ENCODE data around the gene CEP112.

The CEP112 gene

DNA sequence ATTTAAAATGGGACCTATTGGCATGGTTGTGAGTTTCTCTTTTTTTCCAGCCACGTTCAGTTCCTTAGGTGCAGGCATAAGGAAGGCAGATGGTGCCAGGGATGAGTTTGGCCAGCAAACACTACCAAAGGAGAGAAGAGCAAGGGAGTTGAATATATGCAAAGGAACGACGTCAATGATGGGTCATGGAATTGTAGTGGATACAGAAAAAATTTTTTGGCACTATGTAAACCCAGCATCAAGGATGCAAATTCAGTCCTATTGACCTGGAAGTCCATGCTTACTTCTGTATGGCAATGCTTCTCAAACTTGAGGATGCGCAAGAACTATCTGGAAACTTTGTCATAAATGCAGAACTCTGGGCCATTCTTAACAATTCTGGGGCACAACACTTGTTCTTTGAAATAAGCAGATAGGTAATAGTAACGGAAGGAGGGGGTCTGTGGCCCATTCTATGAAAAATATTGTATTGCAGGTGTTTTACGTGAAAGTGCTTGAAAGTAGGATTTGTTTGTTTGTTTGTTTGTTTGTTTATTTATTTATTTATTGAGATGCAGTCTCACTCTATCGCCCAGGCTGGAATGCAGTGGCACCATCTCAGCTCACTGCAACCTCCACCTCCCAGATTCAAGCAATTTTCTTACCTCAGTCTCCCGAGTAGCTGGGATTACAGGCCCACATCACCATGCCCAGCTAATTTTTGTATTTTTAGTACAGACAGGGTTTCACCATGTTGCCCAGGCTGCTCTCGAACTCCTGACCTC, 19.3 kb upstream of the CEP112 start:
- no peak for DNase-seq (ENCODE audit: low spot score)

DNA sequence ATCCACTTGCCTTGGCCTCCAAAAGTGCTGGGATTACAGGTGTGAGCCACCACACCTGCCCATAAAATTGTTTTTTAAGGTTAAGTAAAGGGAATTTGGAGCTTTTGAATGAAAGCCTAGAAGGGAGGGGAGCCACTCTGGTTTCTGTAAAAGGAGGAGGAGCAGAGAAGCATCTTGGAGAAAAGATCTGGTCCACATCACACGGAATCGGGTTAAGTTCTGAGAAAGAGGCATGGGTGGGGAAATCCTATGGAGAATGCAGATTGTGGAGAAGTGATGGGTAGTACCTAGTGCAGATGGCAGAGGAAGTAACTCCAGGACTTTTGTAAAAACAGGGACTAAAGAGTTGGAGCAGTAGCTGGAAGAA, 18.3 kb upstream of the CEP112 start:
- DNase-seq (ENCODE audit: low spot score) = no peak

DNA sequence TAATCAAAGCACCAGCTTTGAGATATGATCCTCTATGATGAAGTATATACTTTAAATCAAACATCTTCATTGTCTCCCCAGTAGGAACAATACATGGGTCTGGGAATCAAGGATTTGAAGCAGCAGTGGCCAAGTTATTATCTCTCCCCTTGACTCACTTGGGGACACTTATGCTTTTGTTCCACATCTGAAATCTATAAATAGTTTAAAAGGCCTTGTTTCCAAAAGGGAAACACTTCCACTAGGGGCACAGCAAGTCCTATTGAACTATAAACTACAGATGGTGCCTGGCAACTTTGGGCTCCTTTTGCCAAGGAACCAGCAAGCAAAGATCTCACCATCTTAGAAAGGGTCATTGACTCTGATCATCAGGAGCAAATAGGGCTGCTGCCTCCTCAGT, 16.0 kb upstream of the CEP112 start:
- no peak for DNase-seq (ENCODE audit: low spot score)

DNA sequence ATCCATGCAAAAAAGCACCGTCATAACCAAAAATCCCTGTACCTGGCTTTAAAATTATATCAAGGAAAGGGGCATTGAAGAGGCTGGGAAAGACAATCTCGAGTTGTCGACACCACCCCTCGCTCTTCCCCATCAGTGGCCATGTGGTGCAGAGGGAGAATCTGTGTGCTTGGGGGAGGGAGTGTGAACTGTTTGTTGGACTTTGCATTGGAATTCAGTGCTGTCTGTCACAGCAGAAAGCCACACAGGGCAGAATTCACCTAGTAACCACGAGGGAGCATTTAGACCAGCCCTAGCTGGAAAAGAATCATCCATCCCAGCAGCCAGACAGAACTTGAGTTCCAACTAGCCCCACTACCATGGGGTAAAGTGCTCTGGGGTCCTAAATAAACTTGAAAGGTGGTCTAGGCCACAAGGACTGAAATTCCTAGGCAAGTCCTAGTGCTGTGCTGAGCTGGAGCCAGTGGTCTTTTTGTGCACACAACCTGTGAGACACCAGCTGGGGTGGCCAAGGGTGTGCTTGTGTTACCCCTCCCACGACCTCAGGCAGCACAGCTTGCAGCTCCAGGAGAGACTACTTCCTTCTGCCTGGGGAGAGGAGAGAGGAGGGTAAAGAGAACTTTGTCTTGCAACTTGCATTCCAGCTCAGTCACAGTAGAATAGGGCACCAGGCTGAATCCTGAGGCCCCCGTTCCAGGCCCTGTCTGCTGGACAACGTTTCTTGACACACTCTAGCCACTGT, 11.5 kb upstream of the CEP112 start:
- no peak for DNase-seq (ENCODE audit: low spot score)

DNA sequence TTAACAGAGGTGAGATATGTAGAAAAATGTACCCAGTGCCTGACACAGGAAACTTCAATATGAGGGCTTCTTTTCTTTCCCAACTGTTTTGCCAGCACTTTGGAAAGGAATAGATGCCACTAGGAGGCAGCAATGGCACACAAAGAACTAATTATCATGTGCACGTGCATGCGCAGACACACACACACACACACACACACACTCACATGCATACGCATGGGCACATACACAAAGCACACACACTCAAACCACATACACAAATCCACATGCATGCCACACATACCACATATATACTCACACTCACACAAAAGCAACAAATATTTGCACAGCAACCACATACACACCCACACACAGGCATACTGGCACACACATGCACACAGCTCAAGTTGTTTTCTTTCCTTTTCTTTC, 8.8 kb upstream of the CEP112 start:
- DNase-seq (ENCODE audit: low spot score) = peak; percentile 68

DNA sequence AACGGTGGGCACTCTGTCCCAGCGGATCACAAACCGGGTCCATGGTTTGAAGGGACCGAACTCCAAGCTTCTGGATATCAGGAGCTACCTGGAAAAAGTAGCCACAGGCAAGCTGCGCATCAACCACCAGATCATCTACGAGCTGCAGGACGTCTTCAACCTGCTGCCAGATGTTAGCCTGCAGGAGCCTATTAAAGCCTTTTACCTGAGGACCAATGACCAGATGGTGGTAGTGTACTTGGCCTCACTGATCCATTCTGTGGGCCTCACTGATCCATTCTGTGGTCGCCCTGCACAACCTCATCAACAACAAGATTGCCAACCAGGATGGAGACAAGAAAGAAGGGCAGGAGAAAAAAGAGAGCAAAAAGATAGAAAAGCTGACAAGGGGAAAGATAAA, 6.3 kb upstream of the CEP112 start:
- no peak for DNase-seq (ENCODE audit: low spot score)

DNA sequence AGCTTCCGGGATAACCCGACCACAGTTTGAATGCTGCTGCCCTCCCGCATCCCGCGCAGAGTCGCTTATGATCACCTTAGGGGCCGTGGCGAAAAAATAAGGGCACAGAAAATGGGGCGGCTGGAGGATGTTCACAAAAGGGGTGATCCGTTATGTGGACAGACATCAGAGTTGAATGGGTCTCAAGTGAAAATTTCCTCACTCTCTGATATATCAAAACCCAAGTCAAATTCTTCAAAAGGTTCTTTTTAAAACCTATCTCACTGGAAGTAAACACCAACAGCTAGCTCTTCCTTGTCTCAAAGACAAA, 400 bp upstream of the CEP112 start:
- no peak for DNase-seq (ENCODE audit: low spot score)

DNA sequence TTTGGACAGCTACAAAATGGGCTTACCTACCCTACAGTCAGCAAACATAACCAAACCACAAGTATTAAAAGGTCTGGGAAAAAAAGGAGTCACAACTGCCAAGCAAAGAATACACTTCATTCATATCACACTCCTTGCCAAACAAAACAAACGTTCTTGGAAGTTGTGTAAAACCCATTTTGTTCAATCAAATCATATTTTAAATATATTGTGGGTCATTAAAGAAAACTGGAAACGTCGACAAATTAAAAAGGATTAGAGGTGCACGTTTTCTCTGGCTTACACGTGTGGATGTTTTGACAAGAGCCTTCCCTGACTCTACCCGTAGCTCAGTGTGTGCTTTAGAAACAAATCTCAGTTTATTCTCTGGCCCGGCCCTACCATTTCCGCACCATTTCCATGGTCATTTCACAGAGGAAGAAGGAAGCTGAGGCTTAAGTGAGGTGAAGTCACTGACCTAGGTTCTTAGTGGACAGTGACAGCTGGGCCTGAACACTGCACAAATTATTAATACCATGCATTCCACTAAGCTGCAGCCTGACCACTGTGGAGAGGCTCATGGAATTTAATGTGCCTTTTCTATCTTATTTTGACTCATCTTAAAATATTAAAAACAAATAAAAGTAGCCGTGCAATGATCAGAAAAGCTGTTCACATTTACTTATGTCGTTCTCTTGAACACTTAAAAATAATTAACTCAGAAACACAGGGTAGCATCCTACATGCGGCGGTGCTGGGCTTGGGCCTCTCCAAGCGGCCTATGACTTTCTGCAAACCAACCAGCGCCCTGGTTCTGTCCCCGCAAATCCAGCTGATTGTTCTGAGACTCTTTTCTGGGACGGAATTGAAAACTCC, 968 bp downstream of the CEP112 start:
- DNase-seq (ENCODE audit: low spot score) = peak; percentile 27

DNA sequence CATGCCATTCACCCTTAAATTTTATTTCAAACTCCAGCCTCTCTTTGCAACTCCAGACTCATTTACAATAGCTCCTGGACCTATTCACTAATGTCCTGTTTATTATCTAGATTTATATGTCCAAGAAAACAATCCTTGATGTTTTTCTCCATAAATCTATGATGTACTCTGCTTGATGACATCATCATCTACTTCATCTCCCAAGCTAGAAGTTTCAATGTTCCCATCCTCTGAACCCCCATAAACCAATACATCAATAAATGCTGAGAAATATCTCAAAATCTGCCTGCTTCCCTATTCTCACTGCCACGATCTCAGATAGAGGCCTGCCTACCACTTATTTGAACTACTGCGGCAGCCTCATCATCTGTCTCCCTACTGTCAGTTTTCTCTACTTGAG, 4.2 kb downstream of the CEP112 start:
- no peak for DNase-seq (ENCODE audit: low spot score)

DNA sequence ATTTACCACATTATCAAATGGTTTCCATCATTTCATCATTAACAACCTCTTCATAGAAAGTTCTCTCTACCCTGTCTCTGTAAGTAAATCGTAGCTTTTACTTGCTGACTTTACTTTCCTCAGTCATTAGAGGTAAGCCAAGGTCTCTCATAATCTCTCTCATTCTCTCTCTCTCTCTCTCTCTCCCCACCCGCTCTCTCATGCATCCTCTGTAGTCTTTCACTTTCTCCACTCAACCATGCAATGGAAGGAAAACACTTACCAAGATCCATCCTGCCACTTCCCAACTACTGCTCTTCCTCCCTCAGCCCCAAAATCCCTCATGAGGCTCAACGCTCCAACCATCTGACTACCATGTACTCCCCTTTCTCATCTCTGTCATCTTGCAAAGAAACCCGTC, 6.1 kb downstream of the CEP112 start:
- no peak for DNase-seq (ENCODE audit: low spot score)

DNA sequence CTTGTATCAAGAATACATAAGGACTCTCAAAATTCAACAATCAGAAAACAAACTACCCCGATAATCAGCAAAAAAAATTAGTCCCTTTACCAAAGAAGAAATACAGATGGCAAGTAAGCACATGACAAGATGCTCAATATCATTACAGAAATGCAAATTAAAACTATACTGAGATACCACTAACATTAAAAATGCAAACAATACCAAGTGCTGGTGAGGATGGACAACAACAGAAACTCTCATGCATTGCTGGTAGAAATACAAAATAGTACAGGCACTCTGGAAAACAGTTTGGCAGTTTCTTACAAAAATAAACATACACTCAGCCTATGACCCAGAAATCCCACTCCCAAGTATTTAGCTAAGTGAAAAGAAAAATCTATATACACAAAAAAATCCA, 7.5 kb downstream of the CEP112 start:
- no peak for DNase-seq (ENCODE audit: low spot score)

DNA sequence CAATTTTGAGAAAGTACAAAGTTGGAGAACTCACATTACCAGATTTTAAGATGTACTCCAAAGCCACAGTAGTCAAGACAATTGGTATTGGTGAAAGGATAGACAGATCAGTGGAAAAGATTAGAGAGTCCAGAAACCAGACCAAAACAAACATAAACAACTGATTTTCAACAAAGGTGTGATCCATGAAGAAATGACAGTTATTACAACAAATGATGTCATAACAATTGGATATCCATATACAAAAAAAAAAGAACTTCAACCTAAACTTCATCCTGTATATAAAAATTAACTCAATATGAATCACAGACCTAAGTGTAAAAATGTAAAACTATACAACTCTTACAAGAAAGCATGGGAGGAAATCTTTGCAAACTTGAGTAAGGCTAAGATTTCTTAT, 8.4 kb downstream of the CEP112 start:
- DNase-seq (ENCODE audit: low spot score) = no peak

DNA sequence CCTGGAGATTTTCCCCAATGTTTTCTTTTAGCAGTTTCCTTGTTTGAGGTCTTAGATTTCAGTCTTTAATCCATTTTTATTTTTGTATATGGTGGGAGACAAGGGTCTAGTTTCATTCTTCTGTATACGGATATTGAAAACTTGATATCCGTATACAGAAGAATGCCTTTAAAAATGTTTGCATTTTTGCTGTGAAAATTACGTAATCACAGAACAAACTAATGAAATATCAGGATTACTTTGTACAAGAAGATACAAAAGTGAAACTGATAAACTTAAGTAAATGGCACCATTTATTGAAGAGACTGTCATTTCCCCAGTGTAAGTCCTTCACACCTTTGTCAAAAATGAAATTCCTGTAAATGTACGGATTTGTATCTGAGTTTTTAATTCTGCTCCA, 13.3 kb downstream of the CEP112 start:
- no peak for DNase-seq (ENCODE audit: low spot score)

DNA sequence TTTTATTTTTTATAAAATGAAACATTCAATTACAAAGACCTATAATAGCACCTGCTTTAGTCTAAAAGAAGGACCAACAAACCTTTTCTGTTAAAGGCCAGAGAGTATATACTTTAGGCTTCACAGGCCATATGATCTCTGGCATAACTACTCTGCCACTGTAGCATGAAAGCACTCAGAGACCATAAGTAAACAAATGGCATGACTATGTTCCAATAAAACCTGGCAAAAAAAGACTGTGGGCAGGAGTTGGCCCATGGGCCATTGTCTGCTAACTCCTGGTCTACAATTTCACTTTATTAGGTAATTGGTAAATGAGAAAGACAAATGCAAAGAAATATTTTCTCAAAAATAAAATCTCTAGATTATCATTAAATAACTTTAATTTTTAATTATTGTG, 14.9 kb downstream of the CEP112 start:
- DNase-seq (ENCODE audit: low spot score) = no peak

DNA sequence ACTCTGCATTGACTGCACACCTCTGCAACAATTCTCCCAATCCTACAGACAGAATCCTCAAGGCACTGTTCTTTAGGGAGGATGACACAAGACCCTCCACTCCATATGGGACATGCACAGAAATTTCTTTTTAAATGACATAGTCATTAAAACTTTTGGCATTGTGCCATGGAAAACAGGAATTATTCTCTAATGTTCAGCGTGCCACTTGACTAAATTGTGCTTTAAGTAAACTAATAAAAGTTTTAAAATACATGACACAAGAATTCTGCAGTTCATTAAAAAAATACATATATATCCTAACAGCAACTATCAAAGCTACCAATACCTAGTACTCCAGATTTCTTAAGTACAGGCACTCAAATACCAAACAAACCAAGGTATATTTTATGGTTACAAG, 16.0 kb downstream of the CEP112 start:
- DNase-seq (ENCODE audit: low spot score) = no peak

DNA sequence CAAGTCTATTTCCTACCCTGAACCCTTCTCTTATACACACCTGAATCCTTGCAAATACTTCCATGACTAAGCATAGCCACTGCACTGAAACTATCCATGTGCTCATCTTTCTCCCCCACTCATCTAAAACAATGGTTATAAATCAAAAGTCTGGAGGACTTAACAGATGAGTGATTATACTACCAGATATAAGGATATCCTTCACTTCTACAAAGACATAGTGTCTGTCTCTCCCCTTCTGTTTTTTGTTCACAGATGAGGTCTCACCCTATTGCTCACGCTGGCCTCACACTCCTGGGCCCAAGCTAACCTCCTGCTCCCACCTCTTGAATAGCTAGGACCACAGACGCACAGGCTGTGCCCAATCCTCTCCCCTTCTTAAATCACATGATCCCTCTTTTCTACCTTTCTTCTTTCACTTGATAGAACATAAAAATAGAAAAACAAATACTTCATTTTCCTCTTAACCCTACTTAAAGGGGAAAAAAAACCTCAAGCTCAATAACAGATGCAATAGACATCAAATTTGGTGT, 19.2 kb downstream of the CEP112 start:
- DNase-seq (ENCODE audit: low spot score) = no peak

DNA sequence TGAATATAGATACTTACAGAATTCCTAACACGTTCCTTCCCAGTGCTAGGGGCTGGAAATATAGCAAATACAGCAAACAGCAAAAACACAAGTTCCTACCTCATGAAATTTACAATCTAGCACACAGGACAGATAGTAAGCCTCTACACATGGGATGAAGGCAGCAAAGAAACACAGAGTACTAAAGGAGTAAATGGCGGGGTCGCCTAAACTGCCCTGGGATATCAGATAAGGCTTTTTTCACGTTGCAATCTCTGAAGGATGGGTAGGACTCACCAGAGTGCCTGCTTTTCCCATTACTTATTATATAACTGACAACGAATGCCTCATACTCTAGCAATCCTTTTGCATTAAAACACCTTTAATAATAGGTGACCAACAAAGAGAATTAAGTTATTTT, 19.8 kb downstream of the CEP112 start:
- no peak for DNase-seq (ENCODE audit: low spot score)

DNA sequence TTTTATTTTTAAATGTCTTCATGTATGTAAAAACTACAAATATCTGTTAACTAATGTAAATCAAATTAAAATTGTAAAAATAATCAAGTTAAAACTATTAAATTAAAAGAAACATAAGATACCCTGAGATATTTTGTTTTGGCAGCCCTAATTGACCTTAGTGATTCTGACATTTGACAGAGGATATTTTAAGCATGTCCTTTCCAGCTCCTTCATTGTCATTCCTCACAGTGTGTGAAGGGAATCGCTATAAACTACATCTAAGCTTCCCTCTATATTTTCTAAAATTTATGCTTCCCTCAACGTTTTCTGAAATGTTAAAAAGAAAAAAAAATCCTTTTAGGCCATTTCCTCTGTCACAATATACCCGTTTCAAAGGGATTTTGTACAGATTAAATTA, 20.2 kb downstream of the CEP112 start:
- no peak for DNase-seq (ENCODE audit: low spot score)

DNA sequence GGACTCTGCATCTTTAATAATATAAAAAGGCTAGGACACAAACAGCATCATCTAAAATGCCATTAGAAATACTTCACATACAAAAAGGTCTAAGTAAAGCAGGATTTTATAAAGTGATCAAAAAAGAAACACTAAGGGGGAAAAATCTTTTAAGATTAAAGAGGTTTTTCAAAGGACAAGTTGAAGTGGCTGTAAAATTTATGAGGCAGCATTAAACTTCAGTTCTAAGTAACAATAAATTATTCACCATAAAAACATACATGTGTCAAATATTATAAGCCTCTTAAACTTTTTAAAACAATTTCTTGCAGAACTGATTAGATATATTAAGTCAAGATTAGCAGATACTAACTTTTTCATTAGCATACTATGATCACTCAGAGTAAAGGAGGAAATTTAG, 20.8 kb downstream of the CEP112 start:
- DNase-seq (ENCODE audit: low spot score) = no peak

DNA sequence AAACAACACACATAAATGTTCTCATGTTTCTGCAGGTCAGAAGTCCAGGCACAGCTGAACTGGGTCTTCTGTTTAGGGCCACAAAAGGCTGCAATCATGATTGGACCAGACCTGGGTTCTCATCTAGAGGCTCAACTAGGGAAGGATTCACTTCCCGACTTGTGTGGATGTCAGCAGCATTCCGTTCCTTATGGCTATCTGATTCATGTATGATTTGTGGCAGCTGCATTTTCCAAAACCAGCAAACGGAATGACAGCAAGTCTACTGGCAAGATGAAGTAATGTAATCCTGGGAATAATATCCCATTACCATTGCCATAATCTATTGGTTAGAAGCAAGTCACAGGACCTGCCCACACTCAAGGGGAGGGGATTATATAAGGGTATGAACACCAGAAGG, 22.1 kb downstream of the CEP112 start:
- no peak for DNase-seq (ENCODE audit: low spot score)

DNA sequence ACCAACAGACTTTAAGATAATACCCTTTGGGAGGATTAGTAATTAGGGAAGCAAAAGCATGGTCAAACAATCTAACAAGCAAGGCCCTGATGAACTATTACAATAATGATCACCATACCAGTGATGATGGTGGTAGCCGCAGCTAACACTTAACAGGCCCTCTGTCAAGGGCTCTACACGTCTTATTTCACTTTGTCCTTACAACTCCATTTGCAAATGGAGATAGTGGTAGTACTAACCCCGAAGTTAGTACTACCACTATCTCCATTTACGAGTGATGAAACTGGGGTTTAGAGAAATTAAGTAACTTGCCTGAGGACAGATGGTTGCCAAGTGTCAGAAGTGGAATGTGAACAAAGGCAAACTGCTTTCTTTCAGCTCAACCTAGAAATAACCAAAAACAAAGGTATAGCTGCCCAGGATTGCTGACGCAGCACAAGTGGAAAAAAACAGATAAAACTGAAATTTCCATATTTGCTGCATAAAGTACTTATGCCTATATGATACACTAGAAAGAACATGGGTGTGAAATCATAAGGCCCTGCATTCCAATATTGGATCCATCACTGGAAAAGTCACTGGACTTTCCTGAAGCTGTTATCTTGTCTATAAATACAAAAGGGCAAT, 24.6 kb downstream of the CEP112 start:
- no peak for DNase-seq (ENCODE audit: low spot score)

DNA sequence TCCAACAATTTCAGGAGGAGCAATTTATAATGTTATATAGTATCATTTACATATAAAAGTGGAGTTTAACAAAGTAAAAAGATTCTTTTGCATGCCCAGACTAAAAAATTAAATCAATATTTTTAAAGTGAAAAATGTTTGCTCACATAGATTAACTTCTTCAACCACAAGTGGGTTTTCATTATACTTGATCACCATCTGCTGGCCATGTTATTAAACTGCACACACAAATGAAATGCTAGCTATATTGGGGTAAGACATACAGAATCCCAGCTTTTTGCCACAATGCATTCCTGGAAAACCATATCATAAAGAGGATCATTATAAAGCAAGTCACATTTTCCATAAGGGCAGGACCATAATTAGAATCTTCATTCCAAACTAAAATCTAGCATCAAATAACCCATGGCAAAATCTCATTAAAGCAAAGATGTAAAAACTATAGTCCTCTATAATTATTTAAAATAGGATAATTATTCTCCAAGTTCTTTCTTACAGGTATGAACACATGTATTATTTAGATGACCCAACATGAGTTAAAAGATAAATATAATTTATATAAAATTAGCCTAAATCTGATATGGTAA, 26.3 kb downstream of the CEP112 start:
- peak; percentile 63 for DNase-seq (ENCODE audit: low spot score)

Data from D341Med (cell line).